Activated T-helper 1 cell treated with anti-CD3 and anti-CD28 coated beads, Interleukin-2, amount 50 U/mL, for 16 hours (primary cell): ENCODE measurements around the gene CTNNA2.

Experiments
- DNase-seq, 2 donors: peaks; one replicate each; pipeline ENCODE4 v3.0.0-alpha.2; 2020; ENCODE audit warnings: low read depth in 1 of 2, low spot score in 1 of 2

CTNNA2 gene

DNA sequence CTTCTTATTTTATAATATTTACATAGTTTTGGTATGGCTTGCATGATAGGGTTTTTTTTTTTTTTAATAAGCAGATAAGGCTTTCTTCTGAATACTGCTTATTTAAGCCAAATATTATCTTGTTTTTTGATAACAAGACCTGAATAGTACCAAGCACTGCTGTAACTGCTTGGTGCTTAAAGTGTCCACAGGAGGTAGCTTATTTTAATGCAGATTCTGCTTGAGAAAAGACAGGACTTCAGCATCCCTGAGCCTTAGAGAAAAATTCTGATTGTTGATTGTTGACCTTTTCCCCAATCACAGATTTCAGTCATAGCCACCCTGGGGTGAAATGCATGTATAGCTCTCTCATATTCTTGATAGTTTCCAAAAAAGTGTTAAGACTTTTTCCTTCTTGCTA is 336.4 kb downstream of the CTNNA2 start:
- no peak for DNase-seq

GRCh38 chr2:79849949-79850348 is 337.1 kb downstream of the CTNNA2 start:
- no peak for DNase-seq

GRCh38 chr2:79850912-79851311 is 338.1 kb downstream of the CTNNA2 start:
- DNase-seq, result no peak

DNA sequence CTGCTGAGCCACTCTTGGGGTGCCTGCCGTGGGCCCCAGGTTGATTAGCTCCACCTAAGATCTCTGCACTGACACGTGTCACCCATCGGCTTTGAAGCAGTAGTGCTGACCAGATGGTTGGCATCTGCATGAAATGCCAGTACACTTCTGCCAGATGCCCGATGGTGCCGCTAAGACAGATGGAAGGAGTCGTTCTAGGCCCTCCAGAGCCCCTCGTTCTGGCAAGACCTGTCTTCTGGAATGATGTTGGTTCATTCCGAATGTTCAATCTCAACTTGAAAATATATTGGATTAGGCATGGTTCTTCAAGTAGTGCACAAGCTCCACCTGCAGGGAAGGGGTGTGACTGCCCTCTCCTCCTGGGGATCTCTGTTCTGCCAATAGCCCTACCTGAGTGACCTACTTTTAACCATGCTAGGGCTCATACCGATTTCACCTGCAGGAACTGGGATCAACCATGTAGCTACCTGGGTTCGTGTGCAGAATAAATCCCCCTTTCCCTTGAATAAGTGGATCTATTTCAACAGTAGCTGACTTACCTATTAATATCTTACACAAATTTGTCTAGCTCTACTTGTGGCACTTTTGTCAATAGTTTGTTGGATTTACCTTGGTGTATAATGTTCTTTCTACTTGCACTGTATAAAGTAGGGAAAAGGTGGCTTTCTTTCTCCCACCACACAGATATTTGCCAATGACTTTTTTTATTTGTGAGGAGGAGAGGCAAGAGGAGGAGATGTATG is 342.6 kb downstream of the CTNNA2 start:
- DNase-seq, result no peak

DNA sequence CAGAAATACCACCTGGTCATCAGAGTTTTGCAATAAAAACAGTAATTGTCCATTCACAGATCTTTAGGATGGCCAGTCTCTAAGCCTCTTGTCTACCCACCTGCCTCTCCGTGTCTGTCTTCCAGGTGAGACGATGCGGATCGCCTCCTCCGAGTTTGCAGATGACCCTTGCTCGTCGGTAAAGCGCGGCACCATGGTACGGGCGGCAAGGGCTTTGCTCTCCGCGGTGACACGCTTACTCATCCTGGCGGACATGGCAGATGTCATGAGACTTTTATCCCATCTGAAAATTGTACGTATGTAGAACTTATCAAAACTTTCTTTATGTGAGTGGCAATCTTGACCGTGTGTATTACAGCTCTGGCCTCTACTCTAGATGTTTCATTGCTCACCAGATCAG is 345.0 kb downstream of the CTNNA2 start:
- DNase-seq, result no peak

GRCh38 chr2:79860228-79861058 is 347.6 kb downstream of the CTNNA2 start:
- DNase-seq, result no peak

DNA sequence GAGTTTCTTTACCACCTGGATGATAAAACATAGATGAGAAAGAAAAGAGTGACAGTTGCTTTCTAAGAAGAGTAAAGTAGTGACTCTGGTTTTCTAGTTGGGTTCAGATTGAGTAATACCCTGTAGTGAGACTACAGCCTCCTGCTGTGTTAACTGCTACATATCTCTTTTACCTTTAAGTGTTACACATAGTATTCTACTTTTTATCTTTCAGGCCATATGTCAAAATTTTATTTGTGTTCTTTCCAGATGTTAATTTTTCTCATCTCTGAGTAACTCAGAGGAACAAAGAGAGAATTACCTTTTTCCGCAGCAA is 348.2 kb downstream of the CTNNA2 start:
- DNase-seq, result no peak

- DNase-seq, result no peak
These were observed 349.9 kb downstream of the CTNNA2 start for GRCh38 chr2:79862756-79863155.

DNA sequence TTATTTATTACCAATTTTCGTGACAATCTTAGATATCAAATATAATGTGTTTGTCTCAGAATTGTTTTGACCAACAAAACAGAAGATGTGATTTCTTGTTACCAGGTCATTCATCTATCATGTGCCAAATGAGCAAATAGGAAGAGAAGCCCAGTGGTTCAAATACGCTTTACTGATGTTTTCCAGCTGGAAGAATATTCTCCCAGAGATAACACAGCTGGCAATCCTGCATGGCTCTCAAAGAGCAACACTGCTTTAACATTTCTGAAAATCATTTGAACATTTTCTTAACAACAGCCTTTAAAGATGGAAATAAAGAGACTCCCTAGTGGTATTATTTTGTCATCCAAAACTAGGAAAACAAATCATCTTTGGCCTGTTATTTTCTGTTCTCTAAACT is 359.8 kb downstream of the CTNNA2 start:
- DNase-seq, result no peak

DNA sequence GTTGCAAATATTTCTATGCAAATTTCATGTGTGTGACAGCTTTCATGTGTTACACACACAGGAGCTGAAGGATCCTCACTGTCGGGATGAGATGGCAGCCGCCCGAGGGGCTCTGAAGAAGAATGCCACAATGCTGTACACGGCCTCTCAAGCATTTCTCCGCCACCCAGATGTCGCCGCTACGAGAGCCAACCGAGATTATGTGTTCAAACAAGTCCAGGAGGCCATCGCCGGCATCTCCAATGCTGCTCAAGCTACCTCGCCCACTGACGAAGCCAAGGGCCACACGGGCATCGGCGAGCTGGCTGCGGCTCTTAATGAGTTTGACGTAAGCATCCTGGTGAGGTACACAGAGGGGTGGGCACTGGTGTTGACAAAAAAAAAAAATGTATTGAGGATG is 361.2 kb downstream of the CTNNA2 start:
- DNase-seq, result no peak

DNA sequence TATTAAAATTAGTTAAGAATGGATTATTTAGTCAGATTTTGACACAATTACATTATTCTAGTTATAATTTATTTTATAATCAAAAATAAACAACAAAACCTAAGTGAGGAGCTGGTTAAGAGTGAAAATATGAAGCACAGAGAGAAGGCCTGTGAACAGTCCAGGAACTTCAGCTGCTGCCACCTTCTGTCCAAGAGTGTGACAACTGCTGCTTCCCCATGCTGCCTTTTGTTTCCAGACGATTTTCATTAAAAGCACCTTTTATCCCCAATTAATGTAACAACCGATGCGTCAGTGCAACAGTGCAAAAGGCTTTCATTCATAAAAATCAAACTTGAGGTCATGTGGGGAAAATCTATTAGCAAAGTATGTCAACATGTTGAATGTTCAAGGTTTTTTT is 363.6 kb downstream of the CTNNA2 start:
- DNase-seq, result no peak

- DNase-seq, result no peak
These were observed 369.7 kb downstream of the CTNNA2 start for GRCh38 chr2:79882548-79882947.

GRCh38 chr2:79887747-79888374 is 375.0 kb downstream of the CTNNA2 start:
- no peak for DNase-seq

- DNase-seq, result no peak
These were observed 379.3 kb downstream of the CTNNA2 start for GRCh38 chr2:79892123-79892522.

DNA sequence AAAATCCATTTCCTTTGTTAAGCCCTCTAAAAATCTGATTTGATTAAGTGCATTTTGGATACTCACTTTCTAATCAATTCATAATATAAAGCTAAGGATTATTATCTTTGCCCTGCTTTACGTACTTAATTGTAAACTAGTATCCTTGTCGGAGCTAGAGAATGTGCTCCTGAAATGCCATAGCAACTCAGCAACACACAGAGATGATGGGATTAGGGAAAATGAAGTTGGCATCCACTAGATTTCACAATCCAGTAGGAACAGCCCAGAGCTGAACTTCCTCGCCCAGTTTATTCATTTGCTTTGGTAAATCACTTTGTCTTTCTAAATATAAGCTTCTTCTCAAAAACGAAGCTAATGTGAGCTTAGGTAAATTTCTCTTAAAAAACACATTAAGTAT is 386.3 kb downstream of the CTNNA2 start:
- DNase-seq, result no peak

DNA sequence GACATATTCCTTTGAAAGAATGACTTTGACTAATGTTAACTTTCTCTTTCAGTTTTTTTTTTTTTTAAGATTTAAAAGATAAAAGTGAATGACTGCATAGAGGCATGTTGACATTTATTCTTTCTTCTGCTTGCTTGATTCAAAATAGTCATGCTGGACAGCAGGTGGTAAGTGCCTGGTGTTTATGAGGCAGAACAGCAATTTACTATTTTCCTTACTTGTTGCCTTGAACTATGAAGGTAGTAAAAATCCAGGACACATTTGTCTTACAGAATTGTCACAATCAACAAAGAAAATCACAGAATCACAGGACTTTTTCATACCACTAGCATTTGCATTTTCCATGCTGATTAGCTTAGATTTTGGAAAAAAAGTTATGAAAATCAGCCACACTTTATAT is 388.3 kb downstream of the CTNNA2 start:
- no peak for DNase-seq

DNA sequence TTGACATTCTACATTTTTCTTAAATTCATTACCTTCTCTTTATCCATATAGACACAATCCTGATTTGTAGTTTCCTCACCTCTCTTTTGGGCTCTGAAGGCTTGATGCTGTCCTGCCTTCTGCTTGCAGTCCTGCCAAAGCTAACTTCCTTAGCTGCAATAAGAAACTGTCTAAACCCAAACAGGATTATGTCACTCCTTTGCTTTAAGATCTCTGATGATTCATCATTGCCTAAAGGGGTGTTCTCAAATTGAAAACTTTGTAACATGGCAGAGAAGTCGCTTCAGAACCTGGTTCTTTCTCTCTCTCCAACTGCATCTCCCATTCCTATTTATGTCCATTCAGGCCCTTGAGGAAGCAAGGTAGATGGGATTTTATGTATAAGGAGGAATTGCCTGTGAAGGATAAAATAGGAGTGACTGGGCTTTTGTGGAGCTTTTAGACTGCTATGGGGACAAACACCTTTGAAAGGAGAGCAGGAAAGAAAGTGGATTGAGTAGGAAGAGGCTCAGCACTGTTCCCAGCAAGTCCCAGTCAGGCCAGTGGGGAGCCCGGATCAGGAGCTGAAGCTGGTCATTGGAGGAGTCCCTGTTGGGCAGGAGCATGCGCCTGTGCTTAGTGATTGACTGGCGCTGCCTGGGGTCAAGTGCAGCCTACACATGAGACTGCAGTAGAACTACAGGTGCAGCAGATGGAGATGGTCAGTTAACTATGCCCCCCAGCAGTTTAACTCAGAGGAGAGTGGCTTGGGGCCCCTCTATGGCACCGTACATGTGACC is 390.6 kb downstream of the CTNNA2 start:
- DNase-seq, result no peak

GRCh38 chr2:79906139-79906890 is 393.5 kb downstream of the CTNNA2 start:
- no peak for DNase-seq

DNA sequence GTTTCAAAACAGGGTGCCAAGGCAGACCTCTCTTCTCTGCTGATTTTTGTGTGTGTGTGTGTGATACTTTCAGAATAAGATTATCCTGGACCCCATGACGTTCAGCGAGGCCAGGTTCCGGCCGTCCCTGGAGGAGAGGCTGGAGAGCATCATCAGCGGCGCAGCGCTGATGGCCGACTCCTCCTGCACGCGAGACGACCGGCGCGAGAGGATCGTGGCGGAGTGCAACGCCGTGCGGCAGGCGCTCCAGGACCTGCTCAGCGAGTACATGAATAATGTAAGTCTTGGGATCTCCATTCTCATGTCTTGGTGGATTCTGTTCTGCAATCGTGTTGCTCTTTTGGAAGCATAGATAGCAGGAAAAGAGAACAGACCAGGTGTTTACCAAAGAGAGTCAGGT is 396.7 kb downstream of the CTNNA2 start:
- DNase-seq, result no peak

DNA sequence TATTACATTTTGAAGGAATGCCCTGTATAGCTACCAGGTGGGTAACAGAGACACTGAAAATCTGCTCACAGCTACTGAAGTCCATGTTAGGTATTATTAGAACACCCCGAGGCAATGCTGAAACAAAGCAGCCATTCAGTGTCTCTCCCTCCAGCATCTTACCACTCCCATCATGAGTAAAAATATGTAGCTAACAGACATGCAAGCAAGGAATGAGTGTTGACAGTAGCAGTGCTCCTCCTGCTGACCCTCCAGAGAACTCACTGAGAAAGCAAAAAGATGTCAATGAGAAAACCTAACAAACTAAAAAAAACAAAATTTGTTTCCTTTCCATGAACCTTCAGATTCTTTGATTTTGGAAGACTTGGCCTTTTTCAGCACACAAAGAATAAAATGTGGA is 397.8 kb downstream of the CTNNA2 start:
- DNase-seq, result no peak

- no peak for DNase-seq
These were observed 402.6 kb downstream of the CTNNA2 start for GRCh38 chr2:79915455-79915854.
